GM23338 (cell line): ENCODE measurements around the gene SPDL1. TPM values are rescaled to one million over a fixed set of nuclear protein-coding genes. Genes with fewer than 3 reads are reported as not detected.

Source experiments
- ATAC-seq: fragments of 200-7000 bp; cut with Tn5 transposase; 3 replicates; pipeline ENCODE4 v1.9.1; 2020
- DNase-seq: peaks from one replicate; pipeline ENCODE4 v3.0.0-alpha.2; 2015; ENCODE audit warnings: low spot score
- H2AFZ ChIP-seq: fragments of 200-600 bp; sonication (generic); 2 replicates; pipeline ENCODE4 v1.8.0; 2016; ENCODE audit warnings: antibody characterized with exemption, mild to moderate bottlenecking, moderate library complexity
- H3F3A ChIP-seq: fragments of 200-600 bp; sonication (generic); replicated peaks from 2 replicates; pipeline ENCODE4 v1.8.0; 2017; ENCODE audit warnings: antibody characterized with exemption, mixed run types, low read depth
- H3K27ac ChIP-seq: fragments of 200-600 bp; sonication (generic); 2 replicates; pipeline ENCODE4 v1.6.1; 2016; ENCODE audit warnings: low read depth
- H3K27me3 ChIP-seq: fragments of 200-600 bp; sonication (generic); 2 replicates; pipeline ENCODE4 v1.8.0; 2016; ENCODE audit warnings: mild to moderate bottlenecking, mixed run types, moderate library complexity; ENCODE audit not compliant: insufficient read depth
- H3K36me3 ChIP-seq: fragments of 200-600 bp; sonication (generic); 2 replicates; pipeline ENCODE4 v1.8.0; 2016; ENCODE audit warnings: mild to moderate bottlenecking; ENCODE audit not compliant: insufficient read depth
- H3K4me1 ChIP-seq: fragments of 200-600 bp; sonication (generic); 2 replicates; pipeline ENCODE4 v1.8.0; 2016; ENCODE audit warnings: mild to moderate bottlenecking, moderate library complexity; ENCODE audit not compliant: insufficient read depth
- H3K4me2 ChIP-seq: fragments of 200-600 bp; sonication (generic); 2 replicates; pipeline ENCODE4 v1.7.1; 2017; ENCODE audit warnings: mixed run types
- H3K4me3 ChIP-seq: fragments of 200-600 bp; sonication (generic); 2 replicates; pipeline ENCODE4 v1.6.1; 2016; ENCODE audit warnings: mixed run types
- H3K79me2 ChIP-seq: fragments of 200-600 bp; sonication (generic); replicated peaks from 2 replicates; pipeline ENCODE4 v1.8.0; 2017; ENCODE audit warnings: mild to moderate bottlenecking; ENCODE audit not compliant: insufficient read depth
- H3K9me2 ChIP-seq: fragments of 200-600 bp; sonication (generic); 2 replicates; pipeline ENCODE4 v1.8.0; 2017; ENCODE audit not compliant: insufficient read depth
- H4K20me1 ChIP-seq: fragments of 200-600 bp; sonication (generic); replicated peaks from 2 replicates; pipeline ENCODE4 v1.8.0; 2017; ENCODE audit warnings: mild to moderate bottlenecking; ENCODE audit not compliant: insufficient read depth
- H3K27ac Mint-ChIP-seq: 2 replicates; pipeline ENCODE4 v1.8.0; 2020; ENCODE audit warnings: inconsistent platforms, mild to moderate bottlenecking, moderate library complexity, mixed read lengths
- H3K27me3 Mint-ChIP-seq: 3 replicates; pipeline ENCODE4 v1.8.0; 2022; ENCODE audit warnings: low read depth, mild to moderate bottlenecking, moderate library complexity, mixed read lengths, inconsistent platforms; ENCODE audit not compliant: insufficient read depth, poor library complexity
- H3K36me3 Mint-ChIP-seq: 3 replicates; pipeline ENCODE4 v1.8.0; 2021; ENCODE audit warnings: low read depth, mild to moderate bottlenecking, inconsistent platforms, moderate library complexity, mixed read lengths
- H3K4me1 Mint-ChIP-seq: 3 replicates; pipeline ENCODE4 v1.8.0; 2020; ENCODE audit warnings: mild to moderate bottlenecking, inconsistent platforms, mixed read lengths
- H3K4me3 Mint-ChIP-seq: 3 replicates; pipeline ENCODE4 v1.8.0; 2021; ENCODE audit warnings: moderate library complexity, mild to moderate bottlenecking, inconsistent platforms, mixed read lengths
- H3K9me3 Mint-ChIP-seq: 3 replicates; pipeline ENCODE4 v1.8.0; 2020; ENCODE audit warnings: moderate library complexity, mild to moderate bottlenecking, inconsistent platforms, mixed read lengths
- CREB1 ChIP-seq: fragments of 250-450 bp; sonication (Bioruptor Pico); IDR thresholded peaks from 2 replicates; pipeline ENCODE4 v1.5.0; 2020; ENCODE audit warnings: low read depth, mild to moderate bottlenecking, moderate library complexity
- EZH2 ChIP-seq: fragments of 200-600 bp; sonication (generic); IDR thresholded peaks from one replicate; pipeline ENCODE4 v1.8.0; 2017; ENCODE audit warnings: antibody characterized with exemption, mild to moderate bottlenecking, low read depth; ENCODE audit not compliant: unreplicated experiment
- JUNB ChIP-seq: IDR thresholded peaks from one replicate; pipeline ENCODE4 v1.6.1; 2016; ENCODE audit warnings: antibody characterized with exemption; ENCODE audit not compliant: unreplicated experiment
- POLR2AphosphoS5 ChIP-seq: IDR thresholded peaks from 2 replicates; pipeline ENCODE4 v1.6.1; 2016; ENCODE audit warnings: antibody characterized with exemption, low read depth
- REST ChIP-seq: IDR thresholded peaks from one replicate; pipeline ENCODE4 v1.6.1; 2018; ENCODE audit warnings: antibody characterized with exemption; ENCODE audit not compliant: unreplicated experiment
- ZNF114 ChIP-seq: fragments of 250-450 bp; sonication (Bioruptor Pico); IDR thresholded peaks from 2 replicates; pipeline ENCODE4 v1.5.0; 2020; ENCODE audit warnings: mild to moderate bottlenecking, moderate library complexity
- ZNF331 ChIP-seq: fragments of 250-450 bp; sonication (Bioruptor Pico); IDR thresholded peaks from 2 replicates; pipeline ENCODE4 v1.5.0; 2020; ENCODE audit warnings: low read depth, mild to moderate bottlenecking, moderate library complexity
- polyA plus RNA-seq: library from polyadenylated mRNA; unstranded; fragments of >200 nt; fragmentation: Nextera tagmentation; extraction: Ambion mirVana; gene quantifications from 2 replicates; pipeline ENCODE4 v1.2.1, GENCODE V29; 2016
- total RNA-seq: library from RNA; depleted of rRNA; stranded (reverse); fragments of >200 nt; shearing (Covaris generic); gene quantifications from 2 replicates; pipeline ENCODE4 v1.2.3, GENCODE V29; 2014
- TF ChIP-seq, protein P1 (sequence below): fragments of 250-450 bp; sonication (Bioruptor Pico); IDR thresholded peaks from 2 replicates; pipeline ENCODE4 v1.5.0; 2020; ENCODE audit warnings: mild to moderate bottlenecking, moderate library complexity
- TF ChIP-seq, protein P2 (sequence below), 2 experiments: fragments of 200-600 bp in 1 of 2; sonication (generic) in 1 of 2; conservative IDR thresholded peaks; 2 replicates each; pipeline versions ENCODE4 v1.5.1 to v1.6.1; 2016 to 2017; ENCODE audit warnings: antibody characterized with exemption in 2 of 2, low read depth in 2 of 2, mild to moderate bottlenecking in 2 of 2, moderate library complexity in 1 of 2
- TF ChIP-seq, protein P3 (sequence below): IDR thresholded peaks from 2 replicates; pipeline ENCODE4 v1.6.1; 2016; ENCODE audit warnings: antibody characterized with exemption

SPDL1 gene
- total and polyA plus RNA-seq, 2 experiments from 2014 or later: 76.9 to 79.6 TPM

GRCh38 chr5:169636477-169637084 lies 53.0 kb downstream of the SPDL1 start:
- H3K27ac Mint-ChIP-seq: no peak overlapping the region
- Histone ChIP-seq H3K79me2 (no peaks in the 10 kb centered on the region), H3K27ac (no peak overlapping the region), H3K36me3 (no peaks in the 10 kb centered on the region), H3K4me3 (peak overlapping the region; percentile 86), H3K9me2 (no peaks in the 10 kb centered on the region), H3F3A (no peaks in the 10 kb centered on the region), H3K4me1 (peaks cover 15% of the 10 kb centered on the region), H4K20me1 (no peaks in the 10 kb centered on the region), H2AFZ (peak overlapping the region; percentile 97), H3K4me2 (peak overlapping the region; percentile 92), H3K27me3 (peaks cover 16% of the 10 kb centered on the region)
- ATAC-seq: no peak; the same call in 2 of the 3 replicates
- peaks cover 9% of the 10 kb centered on the region; the same call in 2 of the 3 replicates for H3K9me3 Mint-ChIP-seq
- H3K27me3 Mint-ChIP-seq: peaks cover 17% of the 10 kb centered on the region
- peak; percentile 38 for DNase-seq
- peaks cover 9% of the 10 kb centered on the region for H3K4me1 Mint-ChIP-seq
- TF ChIP-seq, protein P1, sequence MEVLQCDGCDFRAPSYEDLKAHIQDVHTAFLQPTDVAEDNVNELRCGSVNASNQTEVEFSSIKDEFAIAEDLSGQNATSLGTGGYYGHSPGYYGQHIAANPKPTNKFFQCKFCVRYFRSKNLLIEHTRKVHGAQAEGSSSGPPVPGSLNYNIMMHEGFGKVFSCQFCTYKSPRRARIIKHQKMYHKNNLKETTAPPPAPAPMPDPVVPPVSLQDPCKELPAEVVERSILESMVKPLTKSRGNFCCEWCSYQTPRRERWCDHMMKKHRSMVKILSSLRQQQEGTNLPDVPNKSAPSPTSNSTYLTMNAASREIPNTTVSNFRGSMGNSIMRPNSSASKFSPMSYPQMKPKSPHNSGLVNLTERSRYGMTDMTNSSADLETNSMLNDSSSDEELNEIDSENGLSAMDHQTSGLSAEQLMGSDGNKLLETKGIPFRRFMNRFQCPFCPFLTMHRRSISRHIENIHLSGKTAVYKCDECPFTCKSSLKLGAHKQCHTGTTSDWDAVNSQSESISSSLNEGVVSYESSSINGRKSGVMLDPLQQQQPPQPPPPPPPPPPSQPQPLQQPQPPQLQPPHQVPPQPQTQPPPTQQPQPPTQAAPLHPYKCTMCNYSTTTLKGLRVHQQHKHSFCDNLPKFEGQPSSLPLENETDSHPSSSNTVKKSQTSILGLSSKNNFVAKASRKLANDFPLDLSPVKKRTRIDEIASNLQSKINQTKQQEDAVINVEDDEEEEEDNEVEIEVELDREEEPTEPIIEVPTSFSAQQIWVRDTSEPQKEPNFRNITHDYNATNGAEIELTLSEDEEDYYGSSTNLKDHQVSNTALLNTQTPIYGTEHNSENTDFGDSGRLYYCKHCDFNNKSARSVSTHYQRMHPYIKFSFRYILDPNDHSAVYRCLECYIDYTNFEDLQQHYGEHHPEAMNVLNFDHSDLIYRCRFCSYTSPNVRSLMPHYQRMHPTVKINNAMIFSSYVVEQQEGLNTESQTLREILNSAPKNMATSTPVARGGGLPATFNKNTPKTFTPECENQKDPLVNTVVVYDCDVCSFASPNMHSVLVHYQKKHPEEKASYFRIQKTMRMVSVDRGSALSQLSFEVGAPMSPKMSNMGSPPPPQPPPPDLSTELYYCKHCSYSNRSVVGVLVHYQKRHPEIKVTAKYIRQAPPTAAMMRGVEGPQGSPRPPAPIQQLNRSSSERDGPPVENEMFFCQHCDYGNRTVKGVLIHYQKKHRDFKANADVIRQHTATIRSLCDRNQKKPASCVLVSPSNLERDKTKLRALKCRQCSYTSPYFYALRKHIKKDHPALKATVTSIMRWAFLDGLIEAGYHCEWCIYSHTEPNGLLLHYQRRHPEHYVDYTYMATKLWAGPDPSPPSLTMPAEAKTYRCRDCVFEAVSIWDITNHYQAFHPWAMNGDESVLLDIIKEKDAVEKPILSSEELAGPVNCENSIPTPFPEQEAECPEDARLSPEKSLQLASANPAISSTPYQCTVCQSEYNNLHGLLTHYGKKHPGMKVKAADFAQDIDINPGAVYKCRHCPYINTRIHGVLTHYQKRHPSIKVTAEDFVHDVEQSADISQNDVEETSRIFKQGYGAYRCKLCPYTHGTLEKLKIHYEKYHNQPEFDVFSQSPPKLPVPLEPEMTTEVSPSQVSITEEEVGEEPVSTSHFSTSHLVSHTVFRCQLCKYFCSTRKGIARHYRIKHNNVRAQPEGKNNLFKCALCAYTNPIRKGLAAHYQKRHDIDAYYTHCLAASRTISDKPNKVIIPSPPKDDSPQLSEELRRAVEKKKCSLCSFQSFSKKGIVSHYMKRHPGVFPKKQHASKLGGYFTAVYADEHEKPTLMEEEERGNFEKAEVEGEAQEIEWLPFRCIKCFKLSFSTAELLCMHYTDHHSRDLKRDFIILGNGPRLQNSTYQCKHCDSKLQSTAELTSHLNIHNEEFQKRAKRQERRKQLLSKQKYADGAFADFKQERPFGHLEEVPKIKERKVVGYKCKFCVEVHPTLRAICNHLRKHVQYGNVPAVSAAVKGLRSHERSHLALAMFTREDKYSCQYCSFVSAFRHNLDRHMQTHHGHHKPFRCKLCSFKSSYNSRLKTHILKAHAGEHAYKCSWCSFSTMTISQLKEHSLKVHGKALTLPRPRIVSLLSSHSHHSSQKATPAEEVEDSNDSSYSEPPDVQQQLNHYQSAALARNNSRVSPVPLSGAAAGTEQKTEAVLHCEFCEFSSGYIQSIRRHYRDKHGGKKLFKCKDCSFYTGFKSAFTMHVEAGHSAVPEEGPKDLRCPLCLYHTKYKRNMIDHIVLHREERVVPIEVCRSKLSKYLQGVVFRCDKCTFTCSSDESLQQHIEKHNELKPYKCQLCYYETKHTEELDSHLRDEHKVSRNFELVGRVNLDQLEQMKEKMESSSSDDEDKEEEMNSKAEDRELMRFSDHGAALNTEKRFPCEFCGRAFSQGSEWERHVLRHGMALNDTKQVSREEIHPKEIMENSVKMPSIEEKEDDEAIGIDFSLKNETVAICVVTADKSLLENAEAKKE: no peak
- TF ChIP-seq ZNF114 (CRISPR knock-in tag): no peak
- TF ChIP-seq, protein P2, sequence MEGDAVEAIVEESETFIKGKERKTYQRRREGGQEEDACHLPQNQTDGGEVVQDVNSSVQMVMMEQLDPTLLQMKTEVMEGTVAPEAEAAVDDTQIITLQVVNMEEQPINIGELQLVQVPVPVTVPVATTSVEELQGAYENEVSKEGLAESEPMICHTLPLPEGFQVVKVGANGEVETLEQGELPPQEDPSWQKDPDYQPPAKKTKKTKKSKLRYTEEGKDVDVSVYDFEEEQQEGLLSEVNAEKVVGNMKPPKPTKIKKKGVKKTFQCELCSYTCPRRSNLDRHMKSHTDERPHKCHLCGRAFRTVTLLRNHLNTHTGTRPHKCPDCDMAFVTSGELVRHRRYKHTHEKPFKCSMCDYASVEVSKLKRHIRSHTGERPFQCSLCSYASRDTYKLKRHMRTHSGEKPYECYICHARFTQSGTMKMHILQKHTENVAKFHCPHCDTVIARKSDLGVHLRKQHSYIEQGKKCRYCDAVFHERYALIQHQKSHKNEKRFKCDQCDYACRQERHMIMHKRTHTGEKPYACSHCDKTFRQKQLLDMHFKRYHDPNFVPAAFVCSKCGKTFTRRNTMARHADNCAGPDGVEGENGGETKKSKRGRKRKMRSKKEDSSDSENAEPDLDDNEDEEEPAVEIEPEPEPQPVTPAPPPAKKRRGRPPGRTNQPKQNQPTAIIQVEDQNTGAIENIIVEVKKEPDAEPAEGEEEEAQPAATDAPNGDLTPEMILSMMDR (conservative IDR thresholded peaks at IDR 0.05; ENCODE audit: low read depth in 2 of 2): no peak
- TF ChIP-seq EZH2: no peak
- TF ChIP-seq REST: no peak
- no peak for TF ChIP-seq POLR2AphosphoS5
- no peak for TF ChIP-seq CREB1
- TF ChIP-seq JUNB: no peak
- no peak for TF ChIP-seq ZNF331 (CRISPR knock-in tag)
- TF ChIP-seq, protein P3, sequence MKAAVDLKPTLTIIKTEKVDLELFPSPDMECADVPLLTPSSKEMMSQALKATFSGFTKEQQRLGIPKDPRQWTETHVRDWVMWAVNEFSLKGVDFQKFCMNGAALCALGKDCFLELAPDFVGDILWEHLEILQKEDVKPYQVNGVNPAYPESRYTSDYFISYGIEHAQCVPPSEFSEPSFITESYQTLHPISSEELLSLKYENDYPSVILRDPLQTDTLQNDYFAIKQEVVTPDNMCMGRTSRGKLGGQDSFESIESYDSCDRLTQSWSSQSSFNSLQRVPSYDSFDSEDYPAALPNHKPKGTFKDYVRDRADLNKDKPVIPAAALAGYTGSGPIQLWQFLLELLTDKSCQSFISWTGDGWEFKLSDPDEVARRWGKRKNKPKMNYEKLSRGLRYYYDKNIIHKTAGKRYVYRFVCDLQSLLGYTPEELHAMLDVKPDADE: no peak
- peak overlapping the region; percentile 80 for H3K4me3 Mint-ChIP-seq
- no peaks in the 10 kb centered on the region; the same call in 2 of the 3 replicates for H3K36me3 Mint-ChIP-seq
